Stimulated activated CD4-positive, alpha-beta T cell treated with anti-CD3 and anti-CD28 coated beads, Interleukin-15, amount 100 ng/mL, for 1 hour (primary cell): ENCODE measurements around the gene TFR2.

ENCODE experiments used
- DNase-seq, 2 donors: peaks; one replicate each; pipeline ENCODE4 v3.0.0-alpha.2; 2020; ENCODE audit warnings: low read depth in 1 of 2, low spot score in 1 of 2

Gene TFR2

DNA sequence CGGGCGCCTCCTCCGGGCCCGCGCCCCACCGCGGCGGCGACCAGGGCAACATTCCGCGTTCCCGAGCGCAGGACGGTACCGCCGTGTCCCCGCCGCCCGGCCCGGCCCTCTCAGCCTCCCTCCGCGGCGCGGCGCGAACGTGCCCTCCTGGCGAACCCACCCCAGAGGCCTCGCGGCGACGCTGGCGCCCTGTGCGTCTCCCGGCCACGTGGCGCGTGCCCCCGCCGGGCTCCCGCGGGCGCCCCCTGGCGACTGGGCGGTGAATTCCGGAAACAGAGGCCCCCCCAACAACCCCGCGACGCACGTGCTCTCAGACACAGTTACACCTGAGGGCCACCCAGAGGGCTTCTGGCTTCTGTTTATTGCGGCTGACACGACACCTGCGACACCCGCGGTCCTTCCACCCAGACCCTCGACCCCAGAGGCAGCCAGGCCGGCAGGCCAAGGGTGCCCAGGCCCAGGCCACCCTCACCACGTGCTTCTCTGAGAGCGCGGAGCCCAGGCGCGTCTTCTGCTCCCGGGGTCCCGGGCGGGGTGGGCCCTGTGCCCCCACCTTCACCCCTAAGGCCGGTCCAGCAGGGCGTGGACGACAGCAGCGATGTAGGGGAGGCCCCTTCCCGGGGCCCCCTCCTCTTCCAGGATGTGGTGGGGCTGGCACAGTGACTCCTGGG, 67.5 kb downstream of the TFR2 start, which contains the start of gene SAP25:
Gene SAP25 (minus strand): TSS at position 210 of the 671 bp plus-strand sequence. CDS start 158 bp downstream, at position 52.
- DNase-seq, result no peak

GRCh38 chr7:100572949-100573675, 68.2 kb downstream of the TFR2 start:
- DNase-seq, result no peak

DNA sequence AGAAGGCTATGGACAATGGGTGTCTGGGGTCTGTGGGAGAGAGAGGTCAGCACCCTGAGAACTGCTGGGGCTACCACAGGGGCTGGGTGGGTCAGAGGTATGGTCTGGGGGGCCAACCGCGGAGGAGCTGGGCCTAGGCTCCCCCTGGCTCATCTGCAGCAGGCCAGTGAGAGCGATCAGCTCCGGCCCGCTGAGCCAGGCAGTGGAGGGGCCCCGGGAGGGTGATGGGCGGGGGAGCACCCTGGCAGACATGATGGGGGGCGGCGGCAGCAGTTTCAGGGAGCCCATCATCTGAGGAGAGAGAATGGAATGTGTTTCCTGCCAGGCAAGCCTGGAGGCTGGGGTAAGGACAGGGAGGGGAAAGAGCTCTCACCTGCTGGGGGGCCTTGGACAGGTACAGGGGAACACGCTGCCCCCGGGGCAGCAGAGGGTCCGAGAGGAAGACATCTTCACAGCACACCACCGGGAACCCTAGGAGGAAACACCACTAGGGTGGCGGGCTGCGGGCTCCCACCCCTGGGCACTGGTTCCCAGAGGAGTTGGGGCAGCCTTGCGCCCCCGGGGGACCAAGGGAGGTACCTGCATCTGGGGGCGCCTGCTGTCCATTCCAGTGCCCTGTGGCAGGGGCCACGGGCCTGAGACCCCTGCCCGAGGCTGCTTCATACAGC, 68.9 kb downstream of the TFR2 start:
- no peak for DNase-seq

- no peak for DNase-seq
Measured at GRCh38 chr7:100571829-100572116, 69.6 kb downstream of the TFR2 start.

DNA sequence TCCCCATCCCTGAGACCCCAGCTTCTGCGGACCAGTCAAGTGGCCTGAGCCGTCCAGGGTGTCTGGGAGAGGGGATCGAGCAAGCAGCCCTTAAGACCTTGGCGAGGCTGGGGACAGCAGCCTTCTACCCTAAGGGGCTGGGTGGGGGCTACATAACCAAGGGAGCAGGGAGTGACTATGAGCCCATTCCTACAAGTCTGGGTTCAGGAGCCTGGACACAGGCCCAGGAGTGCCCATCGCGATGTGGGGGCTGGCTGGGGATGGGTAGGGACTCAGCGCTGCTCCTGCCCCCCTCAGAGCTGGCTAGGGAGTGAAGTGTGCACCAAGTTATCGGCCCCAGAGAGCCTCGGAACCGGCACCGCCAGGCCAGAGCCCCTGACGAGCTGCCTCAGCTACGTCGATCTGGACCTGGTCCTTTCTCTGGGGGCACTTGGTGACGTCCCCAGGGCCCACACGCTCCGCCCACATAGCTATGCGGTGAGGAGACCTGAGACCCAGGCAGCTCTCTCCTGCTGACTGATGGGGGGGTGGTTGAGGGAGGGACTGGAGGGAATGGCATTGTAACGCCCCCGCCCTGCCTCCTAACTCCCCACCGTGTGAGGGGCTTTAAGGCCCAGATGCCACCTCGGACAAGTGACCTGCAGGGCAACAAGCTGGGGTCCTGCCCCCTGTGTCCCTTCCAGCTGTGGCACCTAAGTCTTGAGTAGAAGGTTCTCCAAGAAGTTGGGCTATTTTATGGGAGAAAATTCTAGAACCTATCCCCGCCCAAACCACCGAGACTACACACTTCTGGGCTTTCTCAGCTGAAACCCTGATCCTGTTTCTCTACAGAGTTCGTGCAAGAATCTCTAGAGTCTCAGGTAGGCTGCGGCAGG, 70.2 kb downstream of the TFR2 start:
- DNase-seq, result no peak
